CD1c-positive myeloid dendritic cell (primary cell): ENCODE measurements around the gene YIPF3.

Source experiments
- DNase-seq: peaks from one replicate; pipeline ENCODE4 v3.0.0-alpha.2; 2016; ENCODE audit errors: extremely low spot score

YIPF3 gene

GRCh38 chr6:43464337-43464736, 52.4 kb downstream of the YIPF3 start:
- DNase-seq, result no peak

- no peak for DNase-seq
Observed at GRCh38 chr6:43461936-43462335, 54.8 kb downstream of the YIPF3 start.
